DND-41 (cell line): ENCODE results near the gene SLC25A10.

ENCODE experiments used
- ATAC-seq: fragments of 200-7000 bp; cut with Tn5 transposase; 3 replicates; pipeline ENCODE4 v1.9.1; 2021; ENCODE audit warnings: low read depth; ENCODE audit not compliant: insufficient read depth
- DNase-seq: peaks from one replicate; pipeline ENCODE4 v3.0.0-alpha.2; 2020
- H2AFZ ChIP-seq: 2 replicates; pipeline ENCODE4 v1.6.0; 2012; ENCODE audit warnings: low read depth, low read length
- H3K27ac ChIP-seq: 2 replicates; pipeline ENCODE4 v1.5.1; 2012; ENCODE audit warnings: low read length, inconsistent platforms
- H3K27me3 ChIP-seq: fragments of 200-600 bp; sonication (generic); 2 replicates; pipeline ENCODE4 v1.6.0; 2012; ENCODE audit warnings: low read length, mild to moderate bottlenecking, inconsistent platforms; ENCODE audit not compliant: insufficient read depth, poor library complexity
- H3K36me3 ChIP-seq: 2 replicates; pipeline ENCODE4 v1.5.1; 2012; ENCODE audit warnings: low read length, inconsistent platforms; ENCODE audit not compliant: insufficient read depth
- H3K4me1 ChIP-seq: 2 replicates; pipeline ENCODE4 v1.5.1; 2012; ENCODE audit warnings: mild to moderate bottlenecking, low read length; ENCODE audit not compliant: insufficient read depth
- H3K4me2 ChIP-seq: 2 replicates; pipeline ENCODE4 v1.6.0; 2012; ENCODE audit warnings: mild to moderate bottlenecking, moderate library complexity, low read length, inconsistent platforms; ENCODE audit not compliant: insufficient read depth
- H3K4me3 ChIP-seq, 2 experiments: fragments of 200-600 bp in 1 of 2; shearing (Covaris generic) in 1 of 2; 2 replicates each; pipeline ENCODE4 v1.5.1; 2012 to 2016; ENCODE audit warnings: inconsistent platforms in 2 of 2, low read length in 2 of 2, mild to moderate bottlenecking in 2 of 2, low read depth in 1 of 2, moderate library complexity in 1 of 2
- H3K79me2 ChIP-seq: 2 replicates; pipeline ENCODE4 v1.6.0; 2012; ENCODE audit warnings: low read length, inconsistent platforms; ENCODE audit not compliant: insufficient read depth
- H3K9ac ChIP-seq: 2 replicates; pipeline ENCODE4 v1.6.0; 2012; ENCODE audit warnings: low read depth, mild to moderate bottlenecking, inconsistent platforms, low read length, moderate library complexity
- H3K9me3 ChIP-seq: 2 replicates; pipeline ENCODE4 v1.5.1; 2012; ENCODE audit warnings: low read length, moderate library complexity, mild to moderate bottlenecking, inconsistent platforms; ENCODE audit not compliant: insufficient read depth, severe bottlenecking
- H4K20me1 ChIP-seq: 2 replicates; pipeline ENCODE4 v1.6.0; 2012; ENCODE audit warnings: low read length; ENCODE audit not compliant: insufficient read depth
- CTCF ChIP-seq: IDR thresholded peaks from 2 replicates; pipeline ENCODE4 v1.5.1; 2012; ENCODE audit warnings: borderline replicate concordance, low read length, moderate library complexity, mild to moderate bottlenecking; ENCODE audit not compliant: poor library complexity, severe bottlenecking; ENCODE audit errors: extremely low read depth
- EZH2 ChIP-seq: IDR thresholded peaks from 3 replicates; pipeline ENCODE4 v1.6.1; 2012; ENCODE audit warnings: borderline replicate concordance, low read depth, mild to moderate bottlenecking, moderate library complexity, low read length, inconsistent platforms; ENCODE audit not compliant: severe bottlenecking

SLC25A10 gene

GRCh38 chr17:81711814-81712467 is at the start of gene SLC25A10:
TSS of gene SLC25A10 (plus strand) at chr17:81712284. CDS start at chr17:81712427, 143 bp downstream.
- Histone ChIP-seq H3K36me3 (peaks cover 35% of the 10 kb centered on the region), H3K4me1 (peaks cover 44% of the 10 kb centered on the region), H3K27me3 (no peaks in the 10 kb centered on the region), H3K27ac (peak within 1 kb of the TSS; percentile 75), H3K4me2 (peak within 1 kb of the TSS; percentile 99), H2AFZ (peak within 1 kb of the TSS; percentile 90), H4K20me1 (peaks cover 40% of the 10 kb centered on the region), H3K9ac (peak within 1 kb of the TSS; percentile 93), H3K4me3 (peak within 1 kb of the TSS; percentile 83 to 96), H3K9me3 (no peaks in the 10 kb centered on the region), H3K79me2 (peaks cover 31% of the 10 kb centered on the region)
- TF ChIP-seq CTCF (no peak), EZH2 (no peak)
- peak; percentile 75 for DNase-seq
- peak; percentile 72 for ATAC-seq

- TF ChIP-seq EZH2: no peak
- no peak for TF ChIP-seq CTCF
- H3K9ac ChIP-seq: no peak overlapping the region
- H3K4me1 ChIP-seq: peaks cover 31% of the 10 kb centered on the region
- no peak overlapping the region for H3K4me3 ChIP-seq
- DNase-seq: no peak
- peaks cover 37% of the 10 kb centered on the region for H3K36me3 ChIP-seq
- ATAC-seq: no peak
- H3K9me3 ChIP-seq: no peaks in the 10 kb centered on the region
- H4K20me1 ChIP-seq: no peaks in the 10 kb centered on the region
- no peak overlapping the region for H3K27ac ChIP-seq
- H3K27me3 ChIP-seq: no peaks in the 10 kb centered on the region
- no peak overlapping the region for H2AFZ ChIP-seq
- no peak overlapping the region for H3K4me2 ChIP-seq
- peaks cover 39% of the 10 kb centered on the region for H3K79me2 ChIP-seq
These were observed 48.0 kb upstream of the SLC25A10 start for GRCh38 chr17:81664051-81664470.

GRCh38 chr17:81665205-81666091 is 46.6 kb upstream of the SLC25A10 start:
- no peak for TF ChIP-seq EZH2
- TF ChIP-seq CTCF: no peak
- H3K4me2 ChIP-seq: peak overlapping the region; percentile 98
- H3K27ac ChIP-seq: peak overlapping the region; percentile 94
- H3K4me1 ChIP-seq: peaks cover 31% of the 10 kb centered on the region
- H3K9me3 ChIP-seq: no peaks in the 10 kb centered on the region
- H3K79me2 ChIP-seq: peaks cover 50% of the 10 kb centered on the region
- H4K20me1 ChIP-seq: peaks cover 4% of the 10 kb centered on the region
- H3K9ac ChIP-seq: peak overlapping the region; percentile 99
- no peaks in the 10 kb centered on the region for H3K27me3 ChIP-seq
- ATAC-seq (peak; percentile 46), DNase-seq (peak; percentile 69)
- peaks cover 50% of the 10 kb centered on the region for H3K36me3 ChIP-seq
- H2AFZ ChIP-seq: peak overlapping the region; percentile 94
- peak overlapping the region; percentile 92 to 99 for H3K4me3 ChIP-seq
